ENCODE measurements around the gene GLIPR1.

DNA sequence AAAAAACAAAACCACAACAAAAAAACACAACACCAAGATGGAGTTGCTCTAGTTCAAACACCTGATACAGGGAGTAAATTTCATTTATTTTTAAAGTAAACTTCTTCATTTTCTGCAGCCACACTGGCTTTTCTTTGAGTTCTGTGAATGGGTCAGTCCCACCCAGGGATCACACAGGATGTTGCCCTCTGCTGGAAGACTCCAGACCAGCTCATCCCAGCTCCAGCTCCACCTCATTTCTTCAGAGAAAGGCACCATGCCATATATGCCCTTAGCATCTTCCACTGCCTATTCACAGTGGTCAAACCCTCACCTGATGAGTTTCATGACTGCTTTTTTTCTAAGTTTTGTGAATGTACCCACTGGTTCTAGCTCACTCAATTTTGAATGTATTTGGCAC, 8.0 kb downstream of the GLIPR1 start:
- TF ChIP-seq POLR2AphosphoS5 (IDR thresholded peaks at IDR 0.05; ENCODE audit: low read depth, low read length) (no peak), POLR2A (IDR thresholded peaks at IDR 0.05; ENCODE audit: low read depth, low read length) (no peak)
